OCI-LY7 (cell line): ENCODE data around the gene OXTR. TPM values are rescaled to one million over a fixed set of nuclear protein-coding genes. Genes with fewer than 3 reads are reported as not detected.

Experiments
- BruUV-seq: library from RNA; stranded (reverse); fragments of 400-500 nt; replicated peaks from 2 replicates; lab custom pipeline; 2021; lab: Mats Ljungman, UMichigan
- CTCF ChIA-PET: fragments of 300-600 bp; sonication (Branson Sonifier 250); formaldehyde crosslinking; loops from one replicate; lab custom pipeline; 2022; ENCODE audit warnings: antibody characterized with exemption; ENCODE audit not compliant: unreplicated experiment; lab: Charles Lee
- POLR2A ChIA-PET: fragments of 300-600 bp; sonication (Branson Sonifier 250); formaldehyde crosslinking; loops from one replicate; lab custom pipeline; 2022; ENCODE audit warnings: antibody characterized with exemption; lab: Charles Lee
- DNase-seq: peaks from one replicate; pipeline ENCODE4 v3.0.0-alpha.2; 2015; ENCODE audit warnings: low spot score
- H2AFZ ChIP-seq: fragments of 200-600 bp; sonication (generic), shearing (Covaris generic); 2 replicates; pipeline ENCODE4 v1.6.1; 2014; ENCODE audit warnings: mild to moderate bottlenecking, antibody characterized with exemption, low read length, moderate library complexity
- H3K27ac ChIP-seq: fragments of 200-600 bp; sonication (generic); 2 replicates; pipeline ENCODE4 v1.5.1; 2014; ENCODE audit warnings: mixed run types, low read depth, mild to moderate bottlenecking, moderate library complexity, low read length, inconsistent platforms; ENCODE audit not compliant: poor library complexity, severe bottlenecking
- H3K36me3 ChIP-seq: fragments of 200-600 bp; sonication (generic); 2 replicates; pipeline ENCODE4 v1.6.1; 2014; ENCODE audit warnings: mild to moderate bottlenecking, antibody characterized with exemption, low read length, moderate library complexity, mixed read lengths; ENCODE audit not compliant: insufficient read depth
- H3K4me1 ChIP-seq: fragments of 200-600 bp; sonication (generic); 2 replicates; pipeline ENCODE4 v1.5.1; 2014; ENCODE audit warnings: mild to moderate bottlenecking, low read length; ENCODE audit not compliant: insufficient read depth, poor library complexity, severe bottlenecking
- H3K4me2 ChIP-seq: fragments of 200-600 bp; sonication (generic); 2 replicates; pipeline ENCODE4 v1.6.1; 2014; ENCODE audit warnings: mild to moderate bottlenecking, low read length
- H3K4me3 ChIP-seq: fragments of 200-600 bp; sonication (generic); 2 replicates; pipeline ENCODE4 v1.5.1; 2014; ENCODE audit warnings: mild to moderate bottlenecking, low read depth, low read length; ENCODE audit not compliant: poor library complexity, severe bottlenecking
- H3K79me2 ChIP-seq: fragments of 200-600 bp; sonication (generic); 2 replicates; pipeline ENCODE4 v1.6.1; 2016; ENCODE audit warnings: low read depth, mild to moderate bottlenecking, low read length, moderate library complexity, mixed read lengths; ENCODE audit not compliant: insufficient read depth
- H3K9me2 ChIP-seq: fragments of 200-600 bp; sonication (generic); 2 replicates; pipeline ENCODE4 v1.6.1; 2016; ENCODE audit warnings: mild to moderate bottlenecking, low read length, mixed read lengths; ENCODE audit not compliant: insufficient read depth
- H3K9me3 ChIP-seq: fragments of 200-600 bp; sonication (generic); 2 replicates; pipeline ENCODE4 v1.6.1; 2014; ENCODE audit warnings: mild to moderate bottlenecking, mixed run types, low read length, mixed read lengths
- H4K20me1 ChIP-seq: fragments of 200-600 bp; sonication (generic); 2 replicates; pipeline ENCODE4 v1.6.1; 2014; ENCODE audit warnings: mild to moderate bottlenecking, antibody characterized with exemption, low read length, moderate library complexity, mixed read lengths; ENCODE audit not compliant: insufficient read depth
- EZH2phosphoT487 ChIP-seq: fragments of 200-600 bp; sonication (generic); IDR thresholded peaks from 2 replicates; pipeline ENCODE4 v1.6.1; 2018; ENCODE audit warnings: low read depth, borderline replicate concordance, mild to moderate bottlenecking, mixed run types, antibody characterized with exemption, low read length, moderate library complexity, mixed read lengths
- intact Hi-C: fragments of 100-400 bp; cut with micrococcal nuclease; formaldehyde crosslinking; loops from one replicate; pipeline ENCODE4 v1.10.0; 2022; ENCODE audit not compliant: unreplicated experiment
- total RNA-seq, 2 experiments: library from RNA; depleted of rRNA in 1 of 2; stranded (reverse); fragments of >200 nt in 1 of 2; shearing (Covaris generic) in 1 of 2; gene quantifications; 2 replicates each; pipeline ENCODE4 v1.2.3, GENCODE V29; 2014 to 2022
- TF ChIP-seq, protein P1 (sequence below): fragments of 200-600 bp; sonication (generic); conservative IDR thresholded peaks from 2 replicates; pipeline ENCODE4 v1.5.1; 2014; ENCODE audit warnings: mild to moderate bottlenecking, antibody characterized with exemption, low read length, moderate library complexity, mixed read lengths

OXTR gene
- total RNA-seq, 2 experiments from 2014 or later = 0.82 to 2.0 TPM

DNA sequence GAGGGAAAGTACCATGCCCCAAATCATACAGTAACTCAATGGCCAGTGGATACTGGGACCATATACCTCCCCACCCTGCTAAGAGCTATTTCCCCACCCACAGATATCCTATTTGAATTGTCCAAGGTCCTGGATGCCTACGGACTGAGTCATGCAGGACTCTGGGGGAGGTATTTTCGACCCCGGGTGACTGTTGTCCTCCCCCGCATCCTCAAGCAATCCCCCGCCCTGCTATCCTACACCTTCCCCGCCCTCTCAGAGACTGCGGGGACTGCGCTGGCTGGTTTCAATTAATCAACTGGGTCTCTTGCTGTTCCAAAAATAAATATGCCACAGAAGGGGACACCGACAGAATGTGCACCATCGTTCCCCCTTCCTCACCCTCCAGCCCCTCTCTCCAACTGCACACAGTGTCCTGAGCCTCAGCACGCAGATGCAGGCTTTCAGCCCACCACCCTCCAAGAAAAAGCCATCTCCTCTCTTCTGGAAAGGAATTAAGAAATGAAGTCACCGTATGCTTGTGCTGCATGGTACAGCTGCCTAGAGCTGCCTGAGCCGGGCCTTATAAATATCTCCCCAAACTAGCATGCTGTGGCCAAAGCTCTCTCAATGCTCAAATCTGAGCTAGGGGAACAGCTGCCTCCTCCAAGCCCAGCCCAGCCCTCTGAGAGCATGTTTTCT is 27.7 kb downstream of the OXTR start:
- H3K36me3 ChIP-seq = no peaks in the 10 kb centered on the region
- no peaks in the 10 kb centered on the region for H3K9me3 ChIP-seq
- no peak for DNase-seq
- H3K27ac ChIP-seq = no peak overlapping the region
- H3K79me2 ChIP-seq = no peaks in the 10 kb centered on the region
- CTCF ChIA-PET = no interaction called here
- POLR2A ChIA-PET = interaction anchor here (0.6 to 0.9 kb wide), 2 partner anchors 9 to 1732 kb away, joined by 3 to 4 read pairs; no protein-coding TSS in a partner anchor
- no peak overlapping the region for H3K4me2 ChIP-seq
- H3K9me2 ChIP-seq = no peaks in the 10 kb centered on the region
- H3K4me3 ChIP-seq = no peak overlapping the region
- no peak overlapping the region for H2AFZ ChIP-seq
- BruUV-seq = no TSS peak
- intact Hi-C loops = no loop called here
- TF ChIP-seq EZH2phosphoT487 = no peak
- TF ChIP-seq, protein P1, sequence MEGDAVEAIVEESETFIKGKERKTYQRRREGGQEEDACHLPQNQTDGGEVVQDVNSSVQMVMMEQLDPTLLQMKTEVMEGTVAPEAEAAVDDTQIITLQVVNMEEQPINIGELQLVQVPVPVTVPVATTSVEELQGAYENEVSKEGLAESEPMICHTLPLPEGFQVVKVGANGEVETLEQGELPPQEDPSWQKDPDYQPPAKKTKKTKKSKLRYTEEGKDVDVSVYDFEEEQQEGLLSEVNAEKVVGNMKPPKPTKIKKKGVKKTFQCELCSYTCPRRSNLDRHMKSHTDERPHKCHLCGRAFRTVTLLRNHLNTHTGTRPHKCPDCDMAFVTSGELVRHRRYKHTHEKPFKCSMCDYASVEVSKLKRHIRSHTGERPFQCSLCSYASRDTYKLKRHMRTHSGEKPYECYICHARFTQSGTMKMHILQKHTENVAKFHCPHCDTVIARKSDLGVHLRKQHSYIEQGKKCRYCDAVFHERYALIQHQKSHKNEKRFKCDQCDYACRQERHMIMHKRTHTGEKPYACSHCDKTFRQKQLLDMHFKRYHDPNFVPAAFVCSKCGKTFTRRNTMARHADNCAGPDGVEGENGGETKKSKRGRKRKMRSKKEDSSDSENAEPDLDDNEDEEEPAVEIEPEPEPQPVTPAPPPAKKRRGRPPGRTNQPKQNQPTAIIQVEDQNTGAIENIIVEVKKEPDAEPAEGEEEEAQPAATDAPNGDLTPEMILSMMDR = no peak
- H3K4me1 ChIP-seq = no peaks in the 10 kb centered on the region
- no peaks in the 10 kb centered on the region for H4K20me1 ChIP-seq

DNA sequence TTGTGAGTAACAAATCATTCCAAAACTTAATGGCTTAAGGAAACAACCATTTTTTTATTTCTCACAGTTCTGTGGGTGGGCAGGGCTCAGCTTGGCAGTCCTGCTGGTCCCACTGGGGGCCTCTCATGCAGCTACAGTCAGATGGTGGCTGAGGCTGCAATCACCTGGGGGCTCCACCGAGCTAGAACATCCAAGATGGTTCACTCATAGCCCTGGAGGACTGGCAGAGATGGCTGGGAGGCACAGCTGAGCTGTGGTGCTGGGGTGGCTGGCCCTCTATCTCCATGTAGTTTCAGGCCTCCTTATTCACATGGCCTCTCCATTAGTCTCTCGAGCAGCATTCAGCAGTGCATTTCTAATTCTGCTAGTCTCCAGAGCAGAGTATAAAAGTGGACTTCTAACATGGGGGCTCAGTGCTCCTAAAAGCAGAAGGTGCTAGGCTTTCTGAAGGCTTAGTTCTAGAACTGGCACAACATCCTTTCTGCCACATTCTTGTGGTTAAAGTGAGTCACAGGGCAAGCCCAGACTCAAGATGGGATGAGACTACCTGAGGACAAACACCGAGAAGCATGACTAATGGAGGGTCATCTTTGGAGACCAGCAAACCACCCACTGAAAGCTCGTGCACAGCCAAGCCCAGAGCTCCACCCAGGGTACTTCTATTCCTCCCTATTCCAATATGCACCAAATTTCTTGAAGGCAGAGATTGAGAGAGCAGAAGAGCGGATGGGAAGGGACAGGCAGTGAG is 29.5 kb downstream of the OXTR start:
- POLR2A ChIA-PET = no interaction called here
- no peaks in the 10 kb centered on the region for H3K36me3 ChIP-seq
- H3K9me2 ChIP-seq = no peaks in the 10 kb centered on the region
- intact Hi-C loops = no loop called here
- H3K4me1 ChIP-seq = no peaks in the 10 kb centered on the region
- no TSS peak for BruUV-seq
- CTCF ChIA-PET = no interaction called here
- TF ChIP-seq, protein P1 = no peak
- TF ChIP-seq EZH2phosphoT487 = no peak
- no peak overlapping the region for H2AFZ ChIP-seq
- DNase-seq = no peak
- H3K4me3 ChIP-seq = no peak overlapping the region
- H3K9me3 ChIP-seq = no peaks in the 10 kb centered on the region
- H3K4me2 ChIP-seq = no peak overlapping the region
- H4K20me1 ChIP-seq = no peaks in the 10 kb centered on the region
- no peak overlapping the region for H3K27ac ChIP-seq
- no peaks in the 10 kb centered on the region for H3K79me2 ChIP-seq

DNA sequence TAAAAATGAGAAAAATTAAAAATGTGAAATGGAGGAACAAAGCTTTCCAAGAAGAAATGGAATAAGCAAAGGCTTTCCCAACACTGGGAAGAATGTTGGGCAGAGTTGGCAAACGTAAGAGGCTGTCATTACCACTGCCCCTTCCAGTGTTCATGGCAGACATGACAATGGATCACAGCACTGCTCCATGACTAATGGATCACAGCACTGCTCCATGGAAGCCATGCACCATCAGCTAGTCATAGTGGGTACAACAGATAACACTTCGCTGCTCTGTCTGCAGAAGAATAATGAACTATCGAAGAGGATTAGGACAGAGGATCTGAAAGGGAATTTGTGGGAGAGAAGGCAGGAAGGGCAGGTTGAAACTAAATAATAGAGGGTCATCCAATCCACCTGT is 30.8 kb downstream of the OXTR start:
- Histone ChIP-seq H3K4me2 (no peak overlapping the region), H4K20me1 (no peaks in the 10 kb centered on the region), H3K9me2 (no peaks in the 10 kb centered on the region), H2AFZ (no peak overlapping the region), H3K4me1 (no peaks in the 10 kb centered on the region), H3K36me3 (no peaks in the 10 kb centered on the region), H3K4me3 (no peak overlapping the region), H3K79me2 (no peaks in the 10 kb centered on the region), H3K27ac (no peak overlapping the region), H3K9me3 (no peaks in the 10 kb centered on the region)
- no peak for DNase-seq
- intact Hi-C loops = no loop called here
- ChIA-PET CTCF (no interaction called here), POLR2A (no interaction called here)
- no TSS peak for BruUV-seq
- TF ChIP-seq EZH2phosphoT487 = no peak
- TF ChIP-seq, protein P1 = no peak
